ENCODE measurements around the gene SRP19. TPM values are rescaled to one million over a fixed set of nuclear protein-coding genes. Genes with fewer than 3 reads are reported as not detected.

The SRP19 gene
- total RNA-seq: 56.7 and 84.6 TPM in 2 replicates

GRCh38 chr5:112860929-112861637, at the start of gene SRP19:
Gene SRP19 (plus strand): TSS chr5:112861287. CDS start chr5:112861377, 90 bp downstream.
- peak within 1 kb of the TSS; percentile 70 for H3K4me3 ChIP-seq (ENCODE audit: low read depth, low read length)
- DNase-seq (ENCODE audit: low read depth): peak; percentile 99
- TF ChIP-seq CTCF (IDR thresholded peaks at IDR 0.05; ENCODE audit: insufficient read depth, low read depth, low read length): no peak

- TF ChIP-seq CTCF (IDR thresholded peaks at IDR 0.05; ENCODE audit: insufficient read depth, low read depth, low read length): no peak
- DNase-seq (ENCODE audit: low read depth): no peak
- H3K4me3 ChIP-seq (ENCODE audit: low read depth, low read length): no peak overlapping the region
Observed at GRCh38 chr5:112812549-112812948, 48.5 kb upstream of the SRP19 start.

GRCh38 chr5:112820246-112820645, 40.8 kb upstream of the SRP19 start:
- TF ChIP-seq CTCF (IDR thresholded peaks at IDR 0.05; ENCODE audit: insufficient read depth, low read depth, low read length): no peak
- H3K4me3 ChIP-seq (ENCODE audit: low read depth, low read length): no peak overlapping the region
- no peak for DNase-seq (ENCODE audit: low read depth)

- TF ChIP-seq CTCF (IDR thresholded peaks at IDR 0.05; ENCODE audit: insufficient read depth, low read depth, low read length): no peak
- no peak overlapping the region for H3K4me3 ChIP-seq (ENCODE audit: low read depth, low read length)
- DNase-seq (ENCODE audit: low read depth): no peak
Observed at GRCh38 chr5:112822456-112822855, 38.6 kb upstream of the SRP19 start.

GRCh38 chr5:112823181-112823580, 37.9 kb upstream of the SRP19 start:
- no peak for DNase-seq (ENCODE audit: low read depth)
- TF ChIP-seq CTCF (IDR thresholded peaks at IDR 0.05; ENCODE audit: insufficient read depth, low read depth, low read length): no peak

GRCh38 chr5:112823656-112824055, 37.4 kb upstream of the SRP19 start:
- no peak for TF ChIP-seq CTCF (IDR thresholded peaks at IDR 0.05; ENCODE audit: insufficient read depth, low read depth, low read length)
- DNase-seq (ENCODE audit: low read depth): no peak
- H3K4me3 ChIP-seq (ENCODE audit: low read depth, low read length): no peak overlapping the region

More at GRCh38 chr5:112823181-112823580, 37.9 kb upstream of the SRP19 start:
- H3K4me3 ChIP-seq (ENCODE audit: low read depth, low read length): no peak overlapping the region

GRCh38 chr5:112824197-112824596, 36.9 kb upstream of the SRP19 start:
- DNase-seq (ENCODE audit: low read depth): no peak
- TF ChIP-seq CTCF (IDR thresholded peaks at IDR 0.05; ENCODE audit: insufficient read depth, low read depth, low read length): no peak
- no peak overlapping the region for H3K4me3 ChIP-seq (ENCODE audit: low read depth, low read length)

All from fibroblast of villous mesenchyme (primary cell).